SJSA1 (cell line): ENCODE measurements around the gene ARSK. TPM values are rescaled to one million over a fixed set of nuclear protein-coding genes. Genes with fewer than 3 reads are reported as not detected.

Experiments used
- DNase-seq, 2 experiments: peaks; one replicate each; pipeline ENCODE4 v3.0.0-alpha.2; 2015 to 2020; ENCODE audit warnings: low spot score in 2 of 2, low read depth in 1 of 2
- H3K27ac ChIP-seq: fragments of 250-450 bp; sonication (Bioruptor Pico); 2 replicates; pipeline ENCODE4 v1.5.1; 2020; ENCODE audit warnings: mild to moderate bottlenecking, moderate library complexity
- H3K27me3 ChIP-seq: fragments of 250-450 bp; sonication (Bioruptor Pico); replicated peaks from 2 replicates; pipeline ENCODE4 v1.5.1; 2020; ENCODE audit warnings: mild to moderate bottlenecking, moderate library complexity
- H3K36me3 ChIP-seq: fragments of 250-450 bp; sonication (Bioruptor Pico); 2 replicates; pipeline ENCODE4 v1.5.1; 2020; ENCODE audit warnings: mild to moderate bottlenecking
- H3K4me1 ChIP-seq: fragments of 250-450 bp; sonication (Bioruptor Pico); replicated peaks from 2 replicates; pipeline ENCODE4 v1.6.1; 2021; ENCODE audit warnings: mild to moderate bottlenecking
- H3K4me3 ChIP-seq: fragments of 250-450 bp; sonication (Bioruptor Pico); 2 replicates; pipeline ENCODE4 v1.5.1; 2020; ENCODE audit warnings: mild to moderate bottlenecking
- H3K9me3 ChIP-seq: fragments of 250-450 bp; sonication (Bioruptor Pico); replicated peaks from 2 replicates; pipeline ENCODE4 v1.5.1; 2020; ENCODE audit warnings: mild to moderate bottlenecking
- total RNA-seq: library from RNA; depleted of rRNA; stranded (reverse); fragments of >200 nt; shearing (Covaris generic); gene quantifications from 2 replicates; pipeline ENCODE4 v1.2.3, GENCODE V29; 2014

Gene ARSK
- total RNA-seq, 1 experiment from 2014 or later, result 18.9 TPM

DNA sequence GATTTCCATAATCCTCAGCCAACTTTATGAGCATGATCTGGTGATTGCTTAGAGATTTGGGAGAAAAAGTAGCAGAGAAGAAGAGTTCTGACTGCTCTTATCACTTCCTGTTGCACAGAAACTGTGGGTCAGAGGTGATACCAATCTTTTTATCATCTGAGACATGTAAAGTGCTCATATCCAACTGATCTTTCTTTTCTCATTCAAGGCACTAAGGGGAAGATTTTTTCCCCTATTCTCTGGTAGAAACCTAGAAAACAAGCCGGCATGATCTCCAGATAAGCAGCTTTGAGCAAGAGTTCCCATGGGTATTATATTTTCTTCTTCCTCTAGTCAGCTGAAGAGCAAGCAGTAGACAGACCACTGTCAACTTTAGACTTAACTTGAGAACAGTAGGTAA lies 36.0 kb downstream of the ARSK start:
- peak overlapping the region; percentile 74 for H3K27ac ChIP-seq
- no peak for DNase-seq

DNA sequence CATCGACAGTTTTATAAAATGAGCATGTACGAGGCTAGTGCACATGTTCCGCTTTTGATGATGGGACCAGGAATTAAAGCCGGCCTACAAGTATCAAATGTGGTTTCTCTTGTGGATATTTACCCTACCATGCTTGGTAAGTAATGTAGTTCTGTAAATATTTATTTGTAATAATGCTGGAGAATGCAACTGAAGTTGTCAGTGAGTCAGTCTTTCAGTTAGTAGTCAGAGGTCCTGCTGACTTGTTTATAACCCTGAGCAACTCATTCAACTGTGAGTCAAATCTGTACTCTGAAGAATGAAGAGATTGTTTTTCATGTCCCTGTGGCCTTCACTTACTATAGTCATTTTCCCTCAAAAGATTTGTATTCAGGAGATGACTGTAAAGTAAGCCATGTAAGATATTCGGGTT lies 36.6 kb downstream of the ARSK start:
- no peaks in the 10 kb centered on the region for H3K27me3 ChIP-seq
- DNase-seq, result peak; percentile 49 to 78
- no peaks in the 10 kb centered on the region for H3K9me3 ChIP-seq
- no peak overlapping the region for H3K4me3 ChIP-seq
- peak overlapping the region; percentile 74 for H3K27ac ChIP-seq
- H3K4me1 ChIP-seq, result peaks cover 23% of the 10 kb centered on the region
- no peaks in the 10 kb centered on the region for H3K36me3 ChIP-seq

More for the DNA sequence above, 36.0 kb downstream of the ARSK start:
- H3K4me1 ChIP-seq, result peaks cover 23% of the 10 kb centered on the region
- no peaks in the 10 kb centered on the region for H3K9me3 ChIP-seq
- no peaks in the 10 kb centered on the region for H3K27me3 ChIP-seq
- H3K36me3 ChIP-seq, result no peaks in the 10 kb centered on the region
- no peak overlapping the region for H3K4me3 ChIP-seq

DNA sequence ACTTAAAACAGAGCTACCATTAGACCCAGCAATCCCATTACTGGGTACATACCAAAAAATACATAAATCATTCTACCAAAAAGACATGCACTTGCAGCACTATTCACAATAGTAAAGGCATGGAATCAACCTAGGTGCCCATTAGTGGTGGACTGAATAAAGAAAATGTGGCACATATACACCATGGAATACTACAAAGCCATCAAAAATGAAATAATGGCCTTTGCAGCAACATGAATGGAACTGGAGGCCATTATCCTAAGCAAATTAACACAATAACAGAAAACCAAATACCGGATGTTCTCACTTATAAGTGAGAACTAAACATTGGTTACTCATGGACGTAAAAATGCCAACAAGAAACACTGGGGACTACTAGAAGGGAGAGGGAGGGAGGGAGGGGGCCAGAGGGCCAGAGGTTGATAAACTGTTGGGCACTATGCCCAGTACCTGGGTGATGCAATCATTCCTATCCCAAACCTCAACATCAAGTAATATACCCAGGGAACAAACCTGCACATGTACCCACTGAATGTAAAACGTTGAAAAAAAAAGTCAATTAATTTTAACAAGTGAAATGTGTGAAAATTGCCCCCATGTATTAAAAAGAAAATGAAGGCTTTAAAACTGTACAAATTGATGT lies 40.5 kb downstream of the ARSK start:
- H3K27me3 ChIP-seq, result no peaks in the 10 kb centered on the region
- peaks cover 26% of the 10 kb centered on the region for H3K4me1 ChIP-seq
- no peak for DNase-seq
- H3K36me3 ChIP-seq, result no peaks in the 10 kb centered on the region
- no peaks in the 10 kb centered on the region for H3K9me3 ChIP-seq
- H3K4me3 ChIP-seq, result no peak overlapping the region
- no peak overlapping the region for H3K27ac ChIP-seq

DNA sequence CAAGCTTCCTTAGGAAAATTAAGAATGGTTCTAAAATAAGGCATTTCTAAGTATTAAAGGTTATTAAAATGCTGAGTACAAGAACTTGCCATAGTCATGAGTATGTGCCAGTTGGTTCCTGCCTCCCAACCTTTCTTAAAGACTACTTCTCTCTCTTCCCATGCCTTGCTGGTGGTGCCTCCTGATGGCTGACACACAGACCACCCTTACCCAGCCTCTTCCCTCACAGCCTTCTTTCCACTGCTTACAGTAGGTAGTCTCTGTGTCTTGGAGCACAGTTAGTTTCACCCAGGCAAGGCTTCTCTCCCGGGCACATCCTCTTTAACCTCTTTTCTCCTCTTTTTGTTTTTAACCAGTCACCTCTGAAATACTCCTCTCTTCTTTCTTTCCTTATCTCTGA lies 44.4 kb downstream of the ARSK start:
- Histone ChIP-seq H3K27ac (no peak overlapping the region), H3K9me3 (no peaks in the 10 kb centered on the region), H3K4me3 (no peak overlapping the region), H3K4me1 (peaks cover 19% of the 10 kb centered on the region), H3K36me3 (no peaks in the 10 kb centered on the region), H3K27me3 (no peaks in the 10 kb centered on the region)
- no peak for DNase-seq

DNA sequence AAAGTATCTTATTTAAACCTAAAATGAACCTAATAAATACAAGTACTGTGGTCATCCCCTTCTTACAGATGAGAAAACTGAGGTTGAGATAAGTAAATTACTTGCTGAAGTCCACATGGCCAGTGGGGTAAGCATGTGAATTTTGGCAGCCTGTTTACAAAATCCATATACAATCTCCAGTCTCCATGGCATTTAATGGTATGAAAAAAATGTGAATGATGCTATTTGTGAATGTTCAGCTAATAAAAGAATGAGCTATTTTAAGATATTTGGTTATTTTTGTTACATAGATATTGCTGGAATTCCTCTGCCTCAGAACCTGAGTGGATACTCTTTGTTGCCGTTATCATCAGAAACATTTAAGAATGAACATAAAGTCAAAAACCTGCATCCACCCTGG lies 45.7 kb downstream of the ARSK start:
- H3K4me1 ChIP-seq, result peaks cover 19% of the 10 kb centered on the region
- H3K36me3 ChIP-seq, result no peaks in the 10 kb centered on the region
- no peaks in the 10 kb centered on the region for H3K27me3 ChIP-seq
- no peak overlapping the region for H3K4me3 ChIP-seq
- peak overlapping the region; percentile 77 for H3K27ac ChIP-seq
- no peaks in the 10 kb centered on the region for H3K9me3 ChIP-seq
- DNase-seq, result peak in 1 of 2 experiments; percentile 69

DNA sequence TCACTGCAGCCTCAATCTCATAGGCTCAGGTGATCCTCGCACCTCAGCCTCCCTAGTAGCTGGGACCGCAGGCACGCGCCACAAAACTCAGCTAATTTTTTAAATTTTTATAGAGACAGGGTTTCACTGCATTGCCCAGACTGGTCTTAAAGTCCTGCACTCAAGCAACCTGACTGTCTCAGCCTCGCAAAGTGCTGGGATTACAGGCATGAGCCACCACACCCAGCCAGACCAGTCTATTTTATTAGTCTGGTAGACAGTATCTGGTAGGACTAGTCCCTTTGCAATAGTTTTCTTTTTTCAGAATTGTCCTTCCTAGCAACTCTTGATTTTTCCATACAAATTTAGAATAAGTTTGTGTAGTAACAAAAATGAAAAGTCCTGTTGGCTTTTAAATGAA lies 50.9 kb downstream of the ARSK start:
- no peaks in the 10 kb centered on the region for H3K36me3 ChIP-seq
- DNase-seq, result no peak
- H3K27me3 ChIP-seq, result no peaks in the 10 kb centered on the region
- peaks cover 12% of the 10 kb centered on the region for H3K4me1 ChIP-seq
- H3K4me3 ChIP-seq, result no peak overlapping the region
- H3K9me3 ChIP-seq, result no peaks in the 10 kb centered on the region
- H3K27ac ChIP-seq, result no peak overlapping the region

DNA sequence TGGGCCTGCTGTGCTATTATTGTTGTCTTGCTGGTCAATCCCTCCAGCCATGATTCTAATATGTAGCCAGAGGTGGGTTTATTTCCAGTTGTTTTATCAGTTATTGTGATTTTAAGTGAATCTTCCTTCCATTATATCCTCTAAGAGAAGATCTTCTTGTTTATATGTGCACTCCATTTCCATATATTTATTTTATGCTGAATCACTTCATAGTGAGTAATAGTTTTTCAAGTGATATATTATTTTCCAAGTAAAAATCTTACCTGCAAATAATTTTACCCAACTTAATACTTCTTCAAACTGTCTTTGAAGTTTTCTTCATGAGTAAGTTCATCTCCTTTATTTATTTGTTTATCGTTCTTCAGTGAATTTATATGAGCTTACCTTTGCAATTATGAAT lies 51.5 kb downstream of the ARSK start:
- no peak overlapping the region for H3K27ac ChIP-seq

DNA sequence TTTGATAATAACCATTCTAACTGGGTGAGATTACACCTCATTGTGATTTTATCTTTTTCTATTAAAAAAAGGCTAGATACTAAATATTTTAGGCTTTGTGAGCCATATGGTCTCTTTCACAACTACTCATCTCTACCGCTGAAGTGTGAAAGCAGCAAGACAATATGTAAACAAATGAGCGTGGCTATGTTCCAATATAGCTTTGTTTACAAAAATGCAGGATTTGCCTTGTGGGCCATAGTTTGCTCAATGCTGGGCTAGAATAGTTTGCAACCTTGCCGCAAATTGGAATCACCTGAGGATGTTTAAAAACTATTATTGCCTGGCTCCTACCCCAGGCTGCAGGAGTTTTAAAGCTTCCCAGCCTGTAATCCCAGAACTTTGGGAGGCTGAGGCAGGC lies 54.8 kb downstream of the ARSK start:
- Histone ChIP-seq H3K27ac (no peak overlapping the region), H3K9me3 (no peaks in the 10 kb centered on the region), H3K36me3 (no peaks in the 10 kb centered on the region), H3K27me3 (no peaks in the 10 kb centered on the region), H3K4me1 (no peaks in the 10 kb centered on the region), H3K4me3 (no peak overlapping the region)
- no peak for DNase-seq

More for the DNA sequence above, 51.5 kb downstream of the ARSK start:
- Histone ChIP-seq H3K36me3 (no peaks in the 10 kb centered on the region), H3K4me1 (peaks cover 5% of the 10 kb centered on the region), H3K4me3 (no peak overlapping the region), H3K9me3 (no peaks in the 10 kb centered on the region), H3K27me3 (no peaks in the 10 kb centered on the region)
- DNase-seq, result no peak

DNA sequence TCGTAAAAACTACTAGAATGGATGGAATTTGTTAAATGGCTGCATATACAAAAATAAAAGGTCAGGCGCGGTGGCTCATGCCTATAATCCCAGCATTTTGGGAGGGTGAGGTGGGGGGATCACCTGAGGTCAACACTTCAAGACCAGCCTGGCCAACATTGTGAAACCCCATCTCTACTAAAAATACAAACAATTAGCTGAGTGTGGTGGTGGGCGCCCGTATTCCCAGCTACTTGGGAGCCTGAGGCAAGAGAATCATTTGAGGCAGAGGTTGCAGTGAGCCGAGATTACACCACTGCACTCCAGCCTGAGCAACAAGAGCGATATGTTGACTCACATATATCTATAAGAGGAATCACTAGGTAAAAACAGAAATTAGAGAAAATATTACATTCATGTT lies 55.6 kb downstream of the ARSK start:
- Histone ChIP-seq H3K4me1 (no peaks in the 10 kb centered on the region), H3K27me3 (no peaks in the 10 kb centered on the region), H3K4me3 (no peak overlapping the region), H3K36me3 (no peaks in the 10 kb centered on the region), H3K27ac (no peak overlapping the region), H3K9me3 (no peaks in the 10 kb centered on the region)
- no peak for DNase-seq

DNA sequence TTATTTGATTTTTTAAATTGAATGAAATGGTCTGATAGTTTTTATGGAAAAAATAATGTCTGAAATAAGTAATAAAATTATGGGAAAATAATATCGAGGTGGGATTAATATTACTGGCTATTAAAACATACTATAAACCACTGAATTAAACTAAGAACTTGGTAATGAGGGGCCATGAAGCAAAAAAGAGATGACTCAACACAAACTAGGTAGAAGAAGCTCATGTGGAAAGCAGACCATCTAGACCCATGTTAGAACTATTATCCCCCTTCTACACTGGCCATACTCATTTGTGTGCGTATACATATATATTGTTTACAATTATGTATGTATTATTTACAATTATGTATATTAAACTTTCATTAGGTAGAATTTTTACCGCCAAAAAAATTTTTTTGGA lies 56.5 kb downstream of the ARSK start:
- H3K4me1 ChIP-seq, result no peaks in the 10 kb centered on the region
- H3K36me3 ChIP-seq, result no peaks in the 10 kb centered on the region
- no peak overlapping the region for H3K27ac ChIP-seq
- DNase-seq, result no peak
- H3K4me3 ChIP-seq, result no peak overlapping the region
- no peaks in the 10 kb centered on the region for H3K9me3 ChIP-seq
- H3K27me3 ChIP-seq, result no peaks in the 10 kb centered on the region

DNA sequence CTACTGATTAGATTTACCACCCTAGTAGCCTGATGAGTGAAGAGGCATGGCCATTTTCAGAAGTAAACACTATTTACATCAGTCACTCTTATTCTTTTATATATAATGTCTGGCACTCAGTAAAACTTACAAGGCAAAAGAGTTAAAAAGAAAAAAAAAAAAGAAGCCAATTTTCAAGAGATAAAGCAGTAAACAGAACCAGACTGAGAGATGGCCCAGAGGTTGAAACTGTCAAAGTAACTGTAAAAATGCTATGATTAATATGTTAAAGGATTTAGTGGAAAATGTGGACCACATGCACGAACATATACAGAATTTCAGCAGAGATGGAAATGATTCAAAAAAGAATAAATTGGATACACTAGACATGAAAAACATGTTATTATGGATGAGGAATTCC lies 58.6 kb downstream of the ARSK start:
- no peak for DNase-seq
- no peaks in the 10 kb centered on the region for H3K36me3 ChIP-seq
- H3K27ac ChIP-seq, result no peak overlapping the region
- no peaks in the 10 kb centered on the region for H3K9me3 ChIP-seq
- H3K4me1 ChIP-seq, result no peaks in the 10 kb centered on the region
- no peaks in the 10 kb centered on the region for H3K27me3 ChIP-seq
- H3K4me3 ChIP-seq, result no peak overlapping the region

DNA sequence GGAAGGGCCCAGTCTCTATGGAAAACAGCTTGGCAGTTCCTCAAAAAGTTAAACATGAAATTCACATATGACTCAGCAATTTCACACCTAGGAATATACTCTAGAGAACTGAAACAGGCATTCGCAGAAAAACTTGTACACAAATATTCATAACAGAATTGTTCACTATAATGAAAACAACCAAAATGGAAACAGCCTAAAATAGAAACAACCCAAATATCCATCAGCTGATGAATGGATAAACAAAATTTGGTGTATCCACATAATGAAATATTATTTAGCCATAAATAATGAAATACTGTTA lies 60.2 kb downstream of the ARSK start:
- H3K27ac ChIP-seq, result no peak overlapping the region
- DNase-seq, result no peak
- H3K9me3 ChIP-seq, result no peaks in the 10 kb centered on the region; the same call in 1 of the 2 replicates
- H3K27me3 ChIP-seq, result no peaks in the 10 kb centered on the region
- no peak overlapping the region for H3K4me3 ChIP-seq
- no peaks in the 10 kb centered on the region for H3K36me3 ChIP-seq
- H3K4me1 ChIP-seq, result peaks cover 6% of the 10 kb centered on the region

DNA sequence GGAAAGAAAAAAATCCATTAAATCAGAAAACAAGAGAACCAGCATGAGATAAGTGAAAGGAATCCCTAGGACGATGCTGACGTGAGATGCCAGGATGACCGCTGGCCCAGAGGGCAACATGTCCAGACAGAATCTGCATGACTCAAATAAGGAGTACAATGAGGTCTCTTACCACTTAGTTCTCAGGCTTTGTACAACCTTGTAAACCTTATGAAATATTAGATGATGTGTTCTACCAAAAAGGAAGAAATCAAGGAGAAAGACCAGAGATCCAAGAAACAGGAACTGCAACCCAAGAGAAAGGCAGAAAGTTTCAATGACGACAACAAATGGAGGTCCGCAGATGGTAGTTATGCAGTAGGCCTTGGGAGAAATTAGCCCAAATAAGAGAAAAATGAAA lies 62.2 kb downstream of the ARSK start:
- H3K27ac ChIP-seq, result no peak overlapping the region
- H3K4me1 ChIP-seq, result peaks cover 23% of the 10 kb centered on the region
- no peak for DNase-seq
- no peaks in the 10 kb centered on the region; the same call in 1 of the 2 replicates for H3K9me3 ChIP-seq
- no peaks in the 10 kb centered on the region for H3K36me3 ChIP-seq
- no peaks in the 10 kb centered on the region for H3K27me3 ChIP-seq
- H3K4me3 ChIP-seq, result no peak overlapping the region

DNA sequence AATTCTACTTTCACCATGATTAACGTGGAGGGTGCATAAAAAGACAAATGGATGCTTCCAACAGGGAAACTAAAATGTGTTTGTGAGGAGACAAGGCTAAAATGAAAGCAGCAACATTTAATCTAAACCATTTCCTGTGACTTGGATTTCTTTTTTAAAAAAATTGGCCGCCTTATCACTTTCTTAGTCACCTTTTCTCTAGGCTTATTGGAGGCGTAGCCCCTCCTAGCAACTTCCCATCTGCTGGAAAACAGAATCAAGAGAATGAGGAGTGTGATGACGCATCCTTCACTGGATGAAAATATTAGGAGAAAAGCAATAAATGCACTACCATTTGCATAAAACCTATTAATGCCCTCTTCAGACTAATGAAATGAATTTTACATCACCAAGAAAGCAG lies 64.2 kb downstream of the ARSK start:
- Histone ChIP-seq H3K27me3 (no peaks in the 10 kb centered on the region), H3K9me3 (no peaks in the 10 kb centered on the region; the same call in 1 of the 2 replicates), H3K4me3 (no peak overlapping the region), H3K27ac (no peak overlapping the region), H3K4me1 (peaks cover 27% of the 10 kb centered on the region), H3K36me3 (no peaks in the 10 kb centered on the region)
- no peak for DNase-seq

DNA sequence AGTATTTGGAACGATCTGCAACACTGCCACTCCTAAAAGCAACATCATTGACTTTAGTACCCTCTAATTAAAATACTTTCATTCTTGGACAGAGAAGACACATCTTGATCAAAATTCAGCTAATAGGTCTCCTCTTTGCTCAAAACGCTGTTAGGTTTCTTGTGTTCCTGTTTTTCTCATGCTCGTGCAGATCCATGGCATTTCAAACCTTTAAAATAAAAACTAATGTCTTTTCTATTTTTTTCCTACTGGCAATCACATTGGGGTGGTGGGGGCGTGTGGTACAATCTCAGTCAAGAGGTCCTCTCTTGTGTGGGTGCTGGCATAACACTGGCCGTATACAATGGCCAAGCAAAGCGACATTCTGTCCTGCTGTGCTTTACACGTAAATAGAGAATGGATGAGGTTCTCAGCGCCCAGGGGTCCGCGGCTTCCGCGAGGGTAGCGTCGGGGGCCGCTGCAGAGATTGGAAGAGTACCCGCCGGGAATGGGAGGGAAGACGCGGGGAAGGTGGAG lies 64.7 kb downstream of the ARSK start:
- no peak for DNase-seq
- Histone ChIP-seq H3K4me1 (peaks cover 27% of the 10 kb centered on the region), H3K27me3 (no peaks in the 10 kb centered on the region), H3K4me3 (peak overlapping the region; percentile 52), H3K9me3 (no peaks in the 10 kb centered on the region; the same call in 1 of the 2 replicates), H3K36me3 (no peaks in the 10 kb centered on the region), H3K27ac (no peak overlapping the region)
